Activated CD8-positive, alpha-beta memory T cell treated with anti-CD3 and anti-CD28 coated beads, Interleukin-2, amount 50 U/mL, for 1 hour (primary cell): Measurements from ENCODE around the gene PAX3.

Experiments
- DNase-seq: peaks from one replicate; pipeline ENCODE4 v3.0.0-alpha.2; 2020; ENCODE audit errors: extremely low read depth

Gene PAX3

GRCh38 chr2:222296911-222297599 is 1.7 kb downstream of the PAX3 start:
- no peak for DNase-seq

- no peak for DNase-seq
These were observed 2.5 kb downstream of the PAX3 start for GRCh38 chr2:222296311-222296741.

GRCh38 chr2:222295368-222296062 is 3.3 kb downstream of the PAX3 start:
- no peak for DNase-seq

GRCh38 chr2:222294996-222295367 is 3.8 kb downstream of the PAX3 start:
- DNase-seq = no peak

GRCh38 chr2:222293660-222294630 is 4.9 kb downstream of the PAX3 start:
- DNase-seq = no peak

- no peak for DNase-seq
These were observed 6.4 kb downstream of the PAX3 start for GRCh38 chr2:222292149-222293134.

GRCh38 chr2:222291485-222291841 is 7.3 kb downstream of the PAX3 start:
- no peak for DNase-seq

- no peak for DNase-seq
These were observed 7.9 kb downstream of the PAX3 start for GRCh38 chr2:222290736-222291484.

GRCh38 chr2:222290401-222290735 is 8.4 kb downstream of the PAX3 start:
- no peak for DNase-seq

GRCh38 chr2:222289278-222290160 is 9.3 kb downstream of the PAX3 start:
- DNase-seq = no peak

- DNase-seq = no peak
These were observed 10.1 kb downstream of the PAX3 start for GRCh38 chr2:222288590-222289277.

- no peak for DNase-seq
These were observed 10.8 kb downstream of the PAX3 start for GRCh38 chr2:222287862-222288479.

- no peak for DNase-seq
These were observed 14.3 kb downstream of the PAX3 start for GRCh38 chr2:222284466-222284865.

GRCh38 chr2:222283634-222284033 is 15.2 kb downstream of the PAX3 start:
- no peak for DNase-seq

- DNase-seq = no peak
These were observed 17.3 kb downstream of the PAX3 start for GRCh38 chr2:222281506-222281905.

GRCh38 chr2:222280795-222281194 is 18.0 kb downstream of the PAX3 start:
- DNase-seq = no peak

GRCh38 chr2:222272446-222273015 is 26.3 kb downstream of the PAX3 start:
- no peak for DNase-seq

GRCh38 chr2:222271854-222272253 is 26.9 kb downstream of the PAX3 start:
- no peak for DNase-seq
